Measurements from ENCODE around the gene TFF3. TPM values are rescaled to one million over a fixed set of nuclear protein-coding genes. Genes with fewer than 3 reads are reported as not detected.

TFF3 gene
- total and polyA plus RNA-seq, 2 donors, result 5.1 to 13.6 TPM

GRCh38 chr21:42332557-42333317 is 17.5 kb upstream of the TFF3 start:
- 97% methylated on average over 5 of the region's 5 CpGs for WGBS

GRCh38 chr21:42331660-42332059 is 16.5 kb upstream of the TFF3 start:
- Histone ChIP-seq H3K4me3 (ENCODE audit: low read length in 2 of 2) (no peak overlapping the region), H3K27ac (ENCODE audit: low read depth in 1 of 2, low read length in 1 of 2) (no peak overlapping the region), H3K4me1 (ENCODE audit: control insufficient read depth in 2 of 2, insufficient read depth in 2 of 2, low read length in 2 of 2) (peaks cover 0 to 5% of the 10 kb centered on the region in 2 donors), H3K36me3 (ENCODE audit: control insufficient read depth in 2 of 2, insufficient read depth in 2 of 2, low read length in 1 of 2) (no peaks in the 10 kb centered on the region), H3K27me3 (ENCODE audit: control insufficient read depth in 2 of 2, insufficient read depth in 1 of 2, low read length in 1 of 2) (no peaks in the 10 kb centered on the region), H3K9me3 (ENCODE audit: control insufficient read depth in 2 of 2, insufficient read depth in 1 of 2, low read length in 1 of 2) (no peaks in the 10 kb centered on the region)
- no peak for DNase-seq (ENCODE audit: low read depth in 6 of 9, low spot score in 9 of 9)

More at GRCh38 chr21:42332557-42333317, 17.5 kb upstream of the TFF3 start:
- DNase-seq (ENCODE audit: low read depth in 6 of 9, low spot score in 9 of 9), result no peak
- Histone ChIP-seq H3K9me3 (ENCODE audit: control insufficient read depth in 2 of 2, insufficient read depth in 1 of 2, low read length in 1 of 2) (no peaks in the 10 kb centered on the region), H3K4me1 (ENCODE audit: control insufficient read depth in 2 of 2, insufficient read depth in 2 of 2, low read length in 2 of 2) (peaks cover 0 to 6% of the 10 kb centered on the region in 2 donors), H3K27ac (ENCODE audit: low read depth in 1 of 2, low read length in 1 of 2) (no peak overlapping the region), H3K4me3 (ENCODE audit: low read length in 2 of 2) (no peak overlapping the region), H3K36me3 (ENCODE audit: control insufficient read depth in 2 of 2, insufficient read depth in 2 of 2, low read length in 1 of 2) (no peaks in the 10 kb centered on the region), H3K27me3 (ENCODE audit: control insufficient read depth in 2 of 2, insufficient read depth in 1 of 2, low read length in 1 of 2) (no peaks in the 10 kb centered on the region)

- H3K9me3 ChIP-seq (ENCODE audit: control insufficient read depth in 2 of 2, insufficient read depth in 1 of 2, low read length in 1 of 2), result no peaks in the 10 kb centered on the region
- H3K36me3 ChIP-seq (ENCODE audit: control insufficient read depth in 2 of 2, insufficient read depth in 2 of 2, low read length in 1 of 2), result no peaks in the 10 kb centered on the region
- no peaks in the 10 kb centered on the region for H3K4me1 ChIP-seq (ENCODE audit: control insufficient read depth in 2 of 2, insufficient read depth in 2 of 2, low read length in 2 of 2)
- DNase-seq (ENCODE audit: low read depth in 6 of 9, low spot score in 9 of 9), result no peak
- no peak overlapping the region for H3K27ac ChIP-seq (ENCODE audit: low read depth in 1 of 2, low read length in 1 of 2)
- 98% methylated on average over 4 of the region's 4 CpGs for WGBS
- no peak overlapping the region for H3K4me3 ChIP-seq (ENCODE audit: low read length in 2 of 2)
- no peaks in the 10 kb centered on the region for H3K27me3 ChIP-seq (ENCODE audit: control insufficient read depth in 2 of 2, insufficient read depth in 1 of 2, low read length in 1 of 2)
Measured at GRCh38 chr21:42330380-42331371, 15.5 kb upstream of the TFF3 start.

- no peak overlapping the region for H3K27ac ChIP-seq (ENCODE audit: low read depth in 1 of 2, low read length in 1 of 2)
- DNase-seq (ENCODE audit: low read depth in 6 of 9, low spot score in 9 of 9), result no peak
- H3K9me3 ChIP-seq (ENCODE audit: control insufficient read depth in 2 of 2, insufficient read depth in 1 of 2, low read length in 1 of 2), result no peaks in the 10 kb centered on the region
- no peaks in the 10 kb centered on the region for H3K36me3 ChIP-seq (ENCODE audit: control insufficient read depth in 2 of 2, insufficient read depth in 2 of 2, low read length in 1 of 2)
- H3K4me1 ChIP-seq (ENCODE audit: control insufficient read depth in 2 of 2, insufficient read depth in 2 of 2, low read length in 2 of 2), result peaks cover under 1 to 4% of the 10 kb centered on the region in 2 donors
- no peaks in the 10 kb centered on the region for H3K27me3 ChIP-seq (ENCODE audit: control insufficient read depth in 2 of 2, insufficient read depth in 1 of 2, low read length in 1 of 2)
- 91% methylated on average over 6 of the region's 6 CpGs for WGBS
- no peak overlapping the region for H3K4me3 ChIP-seq (ENCODE audit: low read length in 2 of 2)
Measured at GRCh38 chr21:42324896-42325295, 9.7 kb upstream of the TFF3 start.

- H3K36me3 ChIP-seq (ENCODE audit: control insufficient read depth in 2 of 2, insufficient read depth in 2 of 2, low read length in 1 of 2), result no peaks in the 10 kb centered on the region
- no peak overlapping the region for H3K27ac ChIP-seq (ENCODE audit: low read depth in 1 of 2, low read length in 1 of 2)
- 95% methylated on average over 4 of the region's 4 CpGs for WGBS
- no peak overlapping the region for H3K4me3 ChIP-seq (ENCODE audit: low read length in 2 of 2)
- no peak for DNase-seq (ENCODE audit: low read depth in 6 of 9, low spot score in 9 of 9)
- H3K27me3 ChIP-seq (ENCODE audit: control insufficient read depth in 2 of 2, insufficient read depth in 1 of 2, low read length in 1 of 2), result no peaks in the 10 kb centered on the region
- H3K9me3 ChIP-seq (ENCODE audit: control insufficient read depth in 2 of 2, insufficient read depth in 1 of 2, low read length in 1 of 2), result peaks cover 0 to 2% of the 10 kb centered on the region in 2 donors
- peaks cover 7 to 12% of the 10 kb centered on the region in 2 donors for H3K4me1 ChIP-seq (ENCODE audit: control insufficient read depth in 2 of 2, insufficient read depth in 2 of 2, low read length in 2 of 2)
Measured at GRCh38 chr21:42321845-42322244, 6.6 kb upstream of the TFF3 start.

- 96% methylated on average over 10 of the region's 10 CpGs for WGBS
- DNase-seq (ENCODE audit: low read depth in 6 of 9, low spot score in 9 of 9), result no peak
- peaks cover 0 to 4% of the 10 kb centered on the region in 2 donors for H3K9me3 ChIP-seq (ENCODE audit: control insufficient read depth in 2 of 2, insufficient read depth in 1 of 2, low read length in 1 of 2)
- H3K27ac ChIP-seq (ENCODE audit: low read depth in 1 of 2, low read length in 1 of 2), result no peak overlapping the region
- H3K36me3 ChIP-seq (ENCODE audit: control insufficient read depth in 2 of 2, insufficient read depth in 2 of 2, low read length in 1 of 2), result no peaks in the 10 kb centered on the region
- H3K27me3 ChIP-seq (ENCODE audit: control insufficient read depth in 2 of 2, insufficient read depth in 1 of 2, low read length in 1 of 2), result no peaks in the 10 kb centered on the region
- peaks cover 7 to 12% of the 10 kb centered on the region in 2 donors for H3K4me1 ChIP-seq (ENCODE audit: control insufficient read depth in 2 of 2, insufficient read depth in 2 of 2, low read length in 2 of 2)
- no peak overlapping the region for H3K4me3 ChIP-seq (ENCODE audit: low read length in 2 of 2)
Measured at GRCh38 chr21:42321231-42321630, 6.0 kb upstream of the TFF3 start.

GRCh38 chr21:42320791-42321190 is 5.6 kb upstream of the TFF3 start:
- H3K9me3 ChIP-seq (ENCODE audit: control insufficient read depth in 2 of 2, insufficient read depth in 1 of 2, low read length in 1 of 2), result peaks cover 0 to 4% of the 10 kb centered on the region in 2 donors
- no peak for DNase-seq (ENCODE audit: low read depth in 6 of 9, low spot score in 9 of 9)
- H3K4me3 ChIP-seq (ENCODE audit: low read length in 2 of 2), result no peak overlapping the region
- peaks cover 7 to 12% of the 10 kb centered on the region in 2 donors for H3K4me1 ChIP-seq (ENCODE audit: control insufficient read depth in 2 of 2, insufficient read depth in 2 of 2, low read length in 2 of 2)
- no peaks in the 10 kb centered on the region for H3K27me3 ChIP-seq (ENCODE audit: control insufficient read depth in 2 of 2, insufficient read depth in 1 of 2, low read length in 1 of 2)
- H3K36me3 ChIP-seq (ENCODE audit: control insufficient read depth in 2 of 2, insufficient read depth in 2 of 2, low read length in 1 of 2), result no peaks in the 10 kb centered on the region
- WGBS, result 97% methylated on average over 8 of the region's 8 CpGs
- no peak overlapping the region for H3K27ac ChIP-seq (ENCODE audit: low read depth in 1 of 2, low read length in 1 of 2)

- peaks cover 0 to 4% of the 10 kb centered on the region in 2 donors for H3K9me3 ChIP-seq (ENCODE audit: control insufficient read depth in 2 of 2, insufficient read depth in 1 of 2, low read length in 1 of 2)
- no peaks in the 10 kb centered on the region for H3K36me3 ChIP-seq (ENCODE audit: control insufficient read depth in 2 of 2, insufficient read depth in 2 of 2, low read length in 1 of 2)
- H3K27me3 ChIP-seq (ENCODE audit: control insufficient read depth in 2 of 2, insufficient read depth in 1 of 2, low read length in 1 of 2), result no peaks in the 10 kb centered on the region
- peaks cover 7 to 13% of the 10 kb centered on the region in 2 donors for H3K4me1 ChIP-seq (ENCODE audit: control insufficient read depth in 2 of 2, insufficient read depth in 2 of 2, low read length in 2 of 2)
- no peak overlapping the region for H3K4me3 ChIP-seq (ENCODE audit: low read length in 2 of 2)
- 75% methylated on average over 17 of the region's 17 CpGs for WGBS
- no peak for DNase-seq (ENCODE audit: low read depth in 6 of 9, low spot score in 9 of 9)
- no peak overlapping the region for H3K27ac ChIP-seq (ENCODE audit: low read depth in 1 of 2, low read length in 1 of 2)
Measured at GRCh38 chr21:42319851-42320572, 4.8 kb upstream of the TFF3 start.

Data from thymus (tissue), 11 donors.